CD8-positive, alpha-beta memory T cell (primary cell): Measurements from ENCODE around the gene P2RX2. TPM values are rescaled to one million over a fixed set of nuclear protein-coding genes. Genes with fewer than 3 reads are reported as not detected.

ENCODE experiments used
- CTCF ChIA-PET: fragments of 350-600 bp; sonication (Branson Sonifier 250); formaldehyde crosslinking; loops from one replicate; lab custom pipeline; 2021; ENCODE audit warnings: antibody characterized with exemption; lab: Charles Lee
- POLR2A ChIA-PET: fragments of 350-600 bp; sonication (Branson Sonifier 250); formaldehyde crosslinking; loops from one replicate; lab custom pipeline; 2021; ENCODE audit warnings: antibody characterized with exemption; lab: Charles Lee
- DNase-seq, 5 donors: peaks; one replicate each; pipeline versions ENCODE4 v3.0.0 to v3.0.0-alpha.2; 2020 to 2022; ENCODE audit warnings: mixed read lengths in 1 of 5
- H3K27ac ChIP-seq: one replicate; pipeline ENCODE4 v1.7.0; 2013; ENCODE audit warnings: low read depth, mild to moderate bottlenecking, low read length, moderate library complexity
- H3K27me3 ChIP-seq: 2 replicates; pipeline ENCODE4 v1.7.0; 2013; ENCODE audit warnings: low read length, mild to moderate bottlenecking; ENCODE audit not compliant: insufficient read depth, poor library complexity, severe bottlenecking
- H3K36me3 ChIP-seq: 2 replicates; pipeline ENCODE4 v1.7.0; 2013; ENCODE audit warnings: mild to moderate bottlenecking, low read length, moderate library complexity; ENCODE audit not compliant: insufficient read depth
- H3K4me1 ChIP-seq: 2 replicates; pipeline ENCODE4 v1.7.0; 2013; ENCODE audit warnings: mild to moderate bottlenecking, low read length, moderate library complexity; ENCODE audit not compliant: insufficient read depth
- H3K4me3 ChIP-seq: 2 replicates; pipeline ENCODE4 v1.7.0; 2013; ENCODE audit warnings: mild to moderate bottlenecking, low read length
- H3K9me3 ChIP-seq: 2 replicates; pipeline ENCODE4 v1.7.0; 2013; ENCODE audit warnings: mild to moderate bottlenecking, low read length
- H3K27ac Mint-ChIP-seq, 8 donors: one replicate each; pipeline ENCODE4 v1.8.0; 2020 to 2021; ENCODE audit warnings: mixed read lengths in 8 of 8, mild to moderate bottlenecking in 6 of 8, inconsistent platforms in 3 of 8, moderate library complexity in 3 of 8
- H3K27me3 Mint-ChIP-seq, 2 donors: one replicate each; pipeline ENCODE4 v1.8.0; 2020 to 2021; ENCODE audit warnings: mixed read lengths in 2 of 2, mild to moderate bottlenecking in 1 of 2, moderate library complexity in 1 of 2
- H3K36me3 Mint-ChIP-seq, 3 donors: one replicate each; pipeline ENCODE4 v1.8.0; 2020 to 2021; ENCODE audit warnings: mixed read lengths in 3 of 3, inconsistent platforms in 1 of 3, mild to moderate bottlenecking in 1 of 3
- H3K4me1 Mint-ChIP-seq, 3 donors: one replicate each; pipeline ENCODE4 v1.8.0; 2020 to 2021; ENCODE audit warnings: mixed read lengths in 3 of 3, inconsistent platforms in 1 of 3, mild to moderate bottlenecking in 1 of 3
- H3K4me3 Mint-ChIP-seq, 7 donors: one replicate each; pipeline ENCODE4 v1.8.0; 2020 to 2021; ENCODE audit warnings: mixed read lengths in 7 of 7, mild to moderate bottlenecking in 6 of 7, moderate library complexity in 4 of 7, inconsistent platforms in 2 of 7
- H3K9me3 Mint-ChIP-seq, 5 donors: one replicate each; pipeline ENCODE4 v1.8.0; 2020 to 2022; ENCODE audit warnings: mixed read lengths in 5 of 5, mild to moderate bottlenecking in 3 of 5, moderate library complexity in 2 of 5, inconsistent platforms in 1 of 5
- polyA plus RNA-seq: library from polyadenylated mRNA; unstranded; fragments of 300-500 nt; fragmentation: Illumina TruSeq; gene quantifications from one replicate; pipeline ENCODE4 v1.2.3, GENCODE V29; 2021
- total RNA-seq, 2 experiments: library from RNA; stranded (reverse); gene quantifications; one replicate each; pipeline ENCODE4 v1.2.3, GENCODE V29; 2021

Gene P2RX2
- total RNA-seq (not detected), polyA plus RNA-seq (not detected)

DNA sequence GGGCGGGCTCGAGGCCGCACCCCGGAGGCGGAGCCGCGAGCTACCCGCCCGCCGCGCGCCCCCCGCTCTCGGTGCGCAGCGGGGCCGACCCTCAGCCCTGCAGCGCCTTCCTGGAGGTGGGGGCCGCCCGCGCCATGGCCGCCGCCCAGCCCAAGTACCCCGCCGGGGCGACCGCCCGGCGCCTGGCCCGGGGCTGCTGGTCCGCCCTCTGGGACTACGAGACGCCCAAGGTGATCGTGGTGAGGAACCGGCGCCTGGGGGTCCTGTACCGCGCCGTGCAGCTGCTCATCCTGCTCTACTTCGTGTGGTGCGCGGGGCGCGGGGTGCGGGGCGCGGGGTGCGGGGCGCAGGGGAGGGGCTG is at the start of gene P2RX2:
Gene P2RX2 (plus strand): TSS at position 94 of the 361 bp plus-strand sequence. CDS start 41 bp downstream, at position 135.
- H3K36me3 ChIP-seq: no peaks in the 10 kb centered on the region
- POLR2A ChIA-PET: no interaction called here
- H3K4me1 ChIP-seq: no peaks in the 10 kb centered on the region
- Mint-ChIP-seq H3K4me1 (peaks cover 10 to 19% (median 14%) of the 10 kb centered on the region in 3 donors), H3K9me3 (peaks cover 0 to 17% (median 6%) of the 10 kb centered on the region in 5 donors), H3K36me3 (peaks cover 0 to 1% (median 0%) of the 10 kb centered on the region in 3 donors), H3K4me3 (peak within 1 kb of the TSS in 5 of 7 donors; percentile 2 to 59 (median 52)), H3K27me3 (peaks cover 27 to 36% of the 10 kb centered on the region in 2 donors), H3K27ac (no peak within 1 kb of the TSS)
- CTCF ChIA-PET: no interaction called here
- no peak within 1 kb of the TSS for H3K27ac ChIP-seq
- no peaks in the 10 kb centered on the region for H3K9me3 ChIP-seq
- DNase-seq: peak in 1 of 5 donors; percentile 14
- no peak within 1 kb of the TSS for H3K4me3 ChIP-seq
- peaks cover 13% of the 10 kb centered on the region for H3K27me3 ChIP-seq

DNA sequence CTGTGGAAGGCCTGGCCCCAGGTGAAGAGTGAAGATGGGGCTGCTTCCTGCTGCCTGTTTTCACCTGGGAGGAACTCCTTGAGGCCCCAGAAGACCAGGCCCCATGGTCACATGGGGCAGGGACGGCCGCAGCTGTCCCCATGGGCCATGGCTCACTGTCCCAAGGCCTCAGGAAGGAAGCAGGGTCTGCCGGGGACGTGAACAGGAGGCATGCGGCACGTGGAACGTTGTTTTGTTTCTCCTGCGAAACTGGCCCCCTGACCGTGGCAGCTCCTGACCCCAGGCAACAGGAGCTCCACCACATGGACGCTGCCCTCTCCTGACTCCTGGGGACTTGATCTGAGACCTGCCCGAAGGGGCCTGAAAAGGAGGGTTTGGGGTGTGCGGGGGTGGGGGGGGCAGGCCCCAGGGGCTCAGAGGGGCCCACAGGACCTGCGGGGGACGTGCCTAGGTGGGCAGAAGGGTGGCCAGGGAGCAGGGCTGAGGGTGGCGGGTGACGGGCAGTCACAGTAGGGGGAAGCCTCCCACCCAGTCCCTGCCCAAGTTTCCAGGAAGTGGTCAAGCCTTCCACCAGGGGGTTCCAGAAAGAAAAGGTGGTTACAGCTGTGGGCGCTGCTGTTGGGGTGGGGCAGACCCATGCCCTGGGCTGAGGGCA is 49.6 kb upstream of the P2RX2 start:
- Histone ChIP-seq H3K4me1 (no peaks in the 10 kb centered on the region), H3K27me3 (no peaks in the 10 kb centered on the region), H3K9me3 (no peaks in the 10 kb centered on the region), H3K27ac (no peak overlapping the region), H3K4me3 (no peak overlapping the region), H3K36me3 (no peaks in the 10 kb centered on the region)
- no peak for DNase-seq
- no peaks in the 10 kb centered on the region for H3K9me3 Mint-ChIP-seq
- CTCF ChIA-PET: no interaction called here
- H3K4me3 Mint-ChIP-seq: no peak overlapping the region
- peaks cover 0 to 19% (median 1%) of the 10 kb centered on the region in 3 donors for H3K36me3 Mint-ChIP-seq
- H3K27me3 Mint-ChIP-seq: no peaks in the 10 kb centered on the region
- peaks cover 0 to 5% (median 0%) of the 10 kb centered on the region in 3 donors for H3K4me1 Mint-ChIP-seq
- H3K27ac Mint-ChIP-seq: peak overlapping the region in 1 of 8 donors; percentile 85
- POLR2A ChIA-PET: no interaction called here

DNA sequence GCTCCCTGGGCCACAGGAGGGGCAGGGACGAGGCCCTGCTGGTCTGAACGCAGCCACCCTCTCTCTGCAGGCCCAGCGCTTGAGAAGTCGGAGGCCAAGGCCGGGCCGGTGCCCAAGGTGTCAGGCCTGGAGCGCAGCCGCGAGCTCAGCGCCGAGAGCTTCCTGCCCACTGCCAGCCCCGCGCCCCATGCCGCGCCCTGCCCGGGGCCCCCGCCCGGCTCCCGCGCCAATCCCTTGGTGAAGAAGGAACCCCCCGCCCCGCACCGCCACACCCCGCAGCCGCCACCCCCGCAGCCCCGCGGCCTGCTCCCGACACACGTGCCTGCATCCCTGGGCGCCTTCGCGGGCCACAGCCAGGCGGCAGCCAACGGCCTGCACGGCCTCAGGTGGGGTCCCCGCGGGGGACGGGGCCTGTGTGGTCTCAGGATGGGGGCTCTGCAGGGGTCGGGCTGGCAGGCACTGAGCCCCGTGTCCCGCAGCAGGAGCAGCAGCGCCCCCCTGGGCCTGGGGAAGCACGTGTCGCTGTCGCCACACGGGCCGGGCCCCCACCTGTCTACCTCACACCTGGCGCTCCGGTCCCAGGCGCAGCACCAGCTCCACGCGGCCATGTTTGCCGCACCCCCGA is 48.6 kb upstream of the P2RX2 start:
- Mint-ChIP-seq H3K9me3 (no peaks in the 10 kb centered on the region), H3K27me3 (no peaks in the 10 kb centered on the region), H3K4me3 (no peak overlapping the region), H3K27ac (no peak overlapping the region), H3K4me1 (peaks cover 0 to 5% (median 0%) of the 10 kb centered on the region in 3 donors), H3K36me3 (peaks cover 0 to 24% (median 1%) of the 10 kb centered on the region in 3 donors)
- H3K4me1 ChIP-seq: no peaks in the 10 kb centered on the region
- no peak for DNase-seq
- H3K27me3 ChIP-seq: no peaks in the 10 kb centered on the region
- CTCF ChIA-PET: no interaction called here
- H3K4me3 ChIP-seq: no peak overlapping the region
- H3K27ac ChIP-seq: no peak overlapping the region
- no peaks in the 10 kb centered on the region for H3K9me3 ChIP-seq
- no peaks in the 10 kb centered on the region for H3K36me3 ChIP-seq
- POLR2A ChIA-PET: no interaction called here

DNA sequence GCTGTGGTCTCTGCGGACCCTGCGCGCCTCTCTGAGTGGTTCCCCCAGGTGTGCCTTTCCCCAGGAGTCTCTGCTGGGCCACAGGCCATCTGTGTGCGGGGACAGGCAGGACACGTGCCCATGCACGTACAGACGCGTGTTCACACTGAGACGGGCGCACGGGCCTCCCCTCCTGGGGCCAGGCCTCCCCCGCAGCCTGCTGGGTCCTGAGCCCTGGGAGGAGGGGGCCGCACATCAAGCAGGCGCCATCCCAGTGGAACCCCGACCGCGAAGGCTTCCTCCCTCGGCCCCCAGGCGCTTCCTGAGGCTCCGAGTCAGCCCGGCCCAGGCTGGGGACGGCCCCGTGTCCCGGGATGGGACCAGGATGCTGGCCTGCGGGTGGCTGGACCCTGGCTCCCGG is 47.9 kb upstream of the P2RX2 start:
- DNase-seq: no peak
- peaks cover 0 to 4% (median 0%) of the 10 kb centered on the region in 3 donors for H3K4me1 Mint-ChIP-seq
- ChIA-PET POLR2A (no interaction called here), CTCF (no interaction called here)
- Histone ChIP-seq H3K4me3 (no peak overlapping the region), H3K36me3 (no peaks in the 10 kb centered on the region), H3K27ac (no peak overlapping the region), H3K27me3 (no peaks in the 10 kb centered on the region), H3K9me3 (no peaks in the 10 kb centered on the region), H3K4me1 (no peaks in the 10 kb centered on the region)
- no peaks in the 10 kb centered on the region for H3K9me3 Mint-ChIP-seq
- no peak overlapping the region for H3K4me3 Mint-ChIP-seq
- no peak overlapping the region for H3K27ac Mint-ChIP-seq
- H3K36me3 Mint-ChIP-seq: peaks cover 0 to 24% (median under 1%) of the 10 kb centered on the region in 3 donors
- H3K27me3 Mint-ChIP-seq: peaks cover 0 to 2% of the 10 kb centered on the region in 2 donors

DNA sequence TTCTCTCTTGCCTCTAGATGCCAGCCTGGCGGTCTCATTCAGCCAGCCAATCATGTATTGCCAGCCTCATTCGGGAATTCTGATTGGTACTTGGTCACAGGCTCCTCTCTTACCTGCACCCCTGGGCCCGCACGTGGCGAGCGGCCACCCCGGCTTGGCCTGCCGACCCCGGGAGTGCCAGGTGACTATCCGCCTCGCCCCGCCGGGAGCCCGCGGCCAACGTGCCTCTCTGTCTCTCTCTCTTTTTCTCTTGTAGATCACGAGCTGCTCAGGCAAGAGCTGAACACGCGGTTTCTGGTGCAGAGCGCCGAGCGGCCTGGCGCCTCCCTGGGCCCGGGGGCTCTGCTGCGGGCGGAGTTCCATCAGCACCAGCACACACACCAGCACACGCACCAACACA is 47.5 kb upstream of the P2RX2 start:
- Mint-ChIP-seq H3K27ac (no peak overlapping the region), H3K4me1 (peaks cover 0 to 3% (median 0%) of the 10 kb centered on the region in 3 donors), H3K27me3 (peaks cover 0 to 2% of the 10 kb centered on the region in 2 donors), H3K36me3 (peaks cover 0 to 24% (median 0%) of the 10 kb centered on the region in 3 donors), H3K9me3 (no peaks in the 10 kb centered on the region), H3K4me3 (no peak overlapping the region)
- Histone ChIP-seq H3K4me3 (no peak overlapping the region), H3K4me1 (no peaks in the 10 kb centered on the region), H3K9me3 (no peaks in the 10 kb centered on the region), H3K27ac (no peak overlapping the region), H3K27me3 (no peaks in the 10 kb centered on the region), H3K36me3 (no peaks in the 10 kb centered on the region)
- ChIA-PET POLR2A (no interaction called here), CTCF (no interaction called here)
- no peak for DNase-seq

DNA sequence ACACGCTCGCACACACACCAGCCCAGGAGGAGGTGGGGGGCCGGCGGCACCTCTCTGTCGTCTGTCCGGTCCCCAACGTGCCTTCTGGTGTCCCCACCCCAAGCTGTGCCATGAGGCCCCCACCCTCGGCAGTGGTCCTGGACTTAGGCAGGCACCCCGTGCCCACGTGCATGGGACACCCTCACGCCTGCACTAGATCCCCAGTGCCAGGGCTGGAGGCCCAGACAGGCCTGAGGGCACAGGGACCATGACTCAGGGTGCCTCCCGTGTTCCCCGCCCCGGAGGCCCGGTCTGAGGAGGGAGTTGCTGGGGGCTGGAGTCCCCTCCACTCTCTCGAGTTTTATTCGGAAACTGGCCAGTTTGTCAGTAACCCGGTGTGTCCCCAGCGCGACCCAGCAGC is 47.0 kb upstream of the P2RX2 start:
- Histone ChIP-seq H3K9me3 (no peaks in the 10 kb centered on the region), H3K4me3 (no peak overlapping the region), H3K4me1 (no peaks in the 10 kb centered on the region), H3K27ac (no peak overlapping the region), H3K27me3 (no peaks in the 10 kb centered on the region), H3K36me3 (no peaks in the 10 kb centered on the region)
- Mint-ChIP-seq H3K4me3 (no peak overlapping the region), H3K9me3 (no peaks in the 10 kb centered on the region), H3K4me1 (peaks cover 0 to 3% (median 0%) of the 10 kb centered on the region in 3 donors), H3K36me3 (peaks cover 0 to 24% (median 0%) of the 10 kb centered on the region in 3 donors), H3K27me3 (peaks cover 0 to 2% of the 10 kb centered on the region in 2 donors), H3K27ac (no peak overlapping the region)
- ChIA-PET POLR2A (no interaction called here), CTCF (no interaction called here)
- DNase-seq: no peak

DNA sequence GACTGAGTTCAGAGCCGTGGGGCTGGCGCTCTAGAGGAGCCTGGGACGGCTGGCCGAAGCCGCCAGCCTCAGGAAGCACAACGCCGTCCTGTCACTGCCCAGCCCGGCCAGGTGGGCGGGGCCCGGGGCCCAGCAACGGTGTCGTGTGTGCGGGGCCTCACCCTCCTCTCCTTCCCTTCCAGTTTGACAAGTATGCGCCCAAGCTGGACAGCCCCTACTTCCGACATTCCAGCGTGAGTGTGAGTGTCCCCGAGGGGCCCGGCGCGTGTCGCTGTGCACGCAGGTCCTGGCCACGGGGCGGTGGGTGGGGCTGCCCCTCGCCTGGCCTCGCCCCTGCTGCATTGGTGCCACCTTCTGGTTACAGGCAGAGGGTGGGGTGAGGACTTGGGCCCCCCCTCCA is 46.5 kb upstream of the P2RX2 start:
- H3K9me3 Mint-ChIP-seq: no peaks in the 10 kb centered on the region
- Histone ChIP-seq H3K27me3 (no peaks in the 10 kb centered on the region), H3K36me3 (no peaks in the 10 kb centered on the region), H3K4me1 (no peaks in the 10 kb centered on the region), H3K9me3 (no peaks in the 10 kb centered on the region), H3K27ac (no peak overlapping the region), H3K4me3 (no peak overlapping the region)
- peaks cover 0 to 3% (median 0%) of the 10 kb centered on the region in 3 donors for H3K4me1 Mint-ChIP-seq
- ChIA-PET CTCF (no interaction called here), POLR2A (no interaction called here)
- peaks cover 0 to 29% (median 0%) of the 10 kb centered on the region in 3 donors for H3K36me3 Mint-ChIP-seq
- no peak overlapping the region for H3K4me3 Mint-ChIP-seq
- no peak overlapping the region for H3K27ac Mint-ChIP-seq
- H3K27me3 Mint-ChIP-seq: peaks cover 0 to 2% of the 10 kb centered on the region in 2 donors
- DNase-seq: no peak
